Kidney (tissue), 14 donors: ENCODE results near the gene ARPP19. TPM values are rescaled to one million over a fixed set of nuclear protein-coding genes. Genes with fewer than 3 reads are reported as not detected.
"Not testable (repeated sequence)": the region's sequence is repeated elsewhere in the genome, so short reads cannot be mapped to it uniquely, and the experiment has no call there.

Experiments used
- DNase-seq, 5 donors: peaks; one replicate each; pipeline ENCODE4 v3.0.0-alpha.2; 2013 to 2020
- FAIRE-seq: peaks from 2 replicates; lab custom pipeline; 2012; peaks lifted over from hg19 to GRCh38; lab: Jason Lieb, UNC
- H3K27ac ChIP-seq, 2 donors: one replicate each; pipeline ENCODE4 v1.7.0; 2013; ENCODE audit warnings: low read depth in 2 of 2, low read length in 2 of 2, inconsistent platforms in 1 of 2
- H3K27me3 ChIP-seq: one replicate; pipeline ENCODE4 v1.7.1; 2013; ENCODE audit warnings: low read length, inconsistent platforms; ENCODE audit not compliant: control insufficient read depth, insufficient read depth
- H3K36me3 ChIP-seq, 3 donors: one replicate each; pipeline versions ENCODE4 v1.7.0 to v1.7.1; 2013; ENCODE audit warnings: low read length in 3 of 3, control low read depth in 1 of 3, inconsistent platforms in 1 of 3; ENCODE audit not compliant: insufficient read depth in 3 of 3, control insufficient read depth in 2 of 3
- H3K4me1 ChIP-seq, 3 donors: one replicate each; pipeline versions ENCODE4 v1.7.0 to v1.7.1; 2013; ENCODE audit warnings: low read length in 3 of 3, inconsistent platforms in 1 of 3, low read depth in 1 of 3; ENCODE audit not compliant: control insufficient read depth in 2 of 3, insufficient read depth in 2 of 3
- H3K4me3 ChIP-seq, 3 donors: one replicate each; pipeline versions ENCODE4 v1.7.0 to v1.8.1; 2013; ENCODE audit warnings: low read length in 3 of 3, control low read depth in 1 of 3, inconsistent platforms in 1 of 3
- H3K9ac ChIP-seq, 3 donors: one replicate each; pipeline versions ENCODE4 v1.7.0 to v1.7.1; 2013; ENCODE audit warnings: low read length in 3 of 3, control low read depth in 1 of 3, inconsistent platforms in 1 of 3
- H3K9me3 ChIP-seq, 3 donors: one replicate each; pipeline versions ENCODE4 v1.7.0 to v1.7.1; 2013; ENCODE audit warnings: low read length in 3 of 3, control low read depth in 1 of 3, inconsistent platforms in 1 of 3; ENCODE audit not compliant: control insufficient read depth in 2 of 3, insufficient read depth in 1 of 3
- intact Hi-C: fragments of 100-400 bp; cut with DNase I; formaldehyde crosslinking; loops from one replicate; pipeline ENCODE4 v1.11.1; 2022
- polyA plus RNA-seq: library from polyadenylated mRNA; stranded (reverse); fragments of 350-450 nt; fragmentation: Illumina TruSeq; extraction: RNeasy Lipid Tissue Mini Kit (QIAGEN cat#74804); gene quantifications from one replicate; pipeline ENCODE4 v1.2.3, GENCODE V29; 2014; ENCODE audit warnings: low read depth, low replicate concordance; ENCODE audit not compliant: insufficient read depth
- total RNA-seq: library from RNA; stranded (reverse); fragmentation: NEBNext Ultra II Directional; extraction: Animal tissue kit (Norgen Biotek cat#: 25700); gene quantifications from one replicate; pipeline ENCODE4 v1.2.1, GENCODE V29; 2021
- TF ChIP-seq, protein P1 (sequence below): IDR thresholded peaks from 3 replicates; pipeline ENCODE4 v1.5.1; 2012; ENCODE audit warnings: mild to moderate bottlenecking, moderate library complexity, borderline replicate concordance; ENCODE audit not compliant: insufficient read depth; ENCODE audit errors: extremely low read depth
- donor health status: control.
- donor health status: control.
- donor health status: control.
- donor health status: control.
- donor health status: control.
- donor health status: DM: yes; HTN: yes; CAD: no.
- donor health status: Normal renal cell carcinoma (clear cell type).

The ARPP19 gene
- total and polyA plus RNA-seq, 2 donors from 2014 or later, result 43.0 to 160 TPM

DNA sequence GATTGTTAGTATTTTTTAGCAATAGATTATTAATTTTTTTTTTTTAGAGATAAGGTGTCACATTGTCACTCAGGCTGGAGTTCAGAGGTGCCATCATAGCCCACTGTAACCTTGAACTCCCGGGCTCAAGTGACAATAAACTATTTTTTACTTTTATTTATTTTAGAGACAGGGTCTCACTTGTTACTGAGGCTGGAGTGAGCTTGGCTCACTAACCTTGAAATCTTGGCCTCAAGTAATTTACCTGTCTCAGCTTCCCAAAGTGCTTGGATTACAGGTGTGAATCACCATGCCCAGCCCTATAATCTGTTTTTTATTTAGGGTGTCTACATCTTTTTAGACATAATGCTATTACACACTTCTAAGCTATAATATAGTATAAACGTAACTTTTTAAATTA is 7.9 kb upstream of the ARPP19 start:
- H3K9ac ChIP-seq, result no peak overlapping the region
- no peaks in the 10 kb centered on the region for H3K36me3 ChIP-seq
- H3K9me3 ChIP-seq, result no peaks in the 10 kb centered on the region
- DNase-seq (no peak), FAIRE-seq (no peak)
- H3K27me3 ChIP-seq, result no peaks in the 10 kb centered on the region
- intact Hi-C loops, result no loop called here
- H3K4me1 ChIP-seq, result no peaks in the 10 kb centered on the region
- no peak overlapping the region for H3K4me3 ChIP-seq
- TF ChIP-seq, protein P1, sequence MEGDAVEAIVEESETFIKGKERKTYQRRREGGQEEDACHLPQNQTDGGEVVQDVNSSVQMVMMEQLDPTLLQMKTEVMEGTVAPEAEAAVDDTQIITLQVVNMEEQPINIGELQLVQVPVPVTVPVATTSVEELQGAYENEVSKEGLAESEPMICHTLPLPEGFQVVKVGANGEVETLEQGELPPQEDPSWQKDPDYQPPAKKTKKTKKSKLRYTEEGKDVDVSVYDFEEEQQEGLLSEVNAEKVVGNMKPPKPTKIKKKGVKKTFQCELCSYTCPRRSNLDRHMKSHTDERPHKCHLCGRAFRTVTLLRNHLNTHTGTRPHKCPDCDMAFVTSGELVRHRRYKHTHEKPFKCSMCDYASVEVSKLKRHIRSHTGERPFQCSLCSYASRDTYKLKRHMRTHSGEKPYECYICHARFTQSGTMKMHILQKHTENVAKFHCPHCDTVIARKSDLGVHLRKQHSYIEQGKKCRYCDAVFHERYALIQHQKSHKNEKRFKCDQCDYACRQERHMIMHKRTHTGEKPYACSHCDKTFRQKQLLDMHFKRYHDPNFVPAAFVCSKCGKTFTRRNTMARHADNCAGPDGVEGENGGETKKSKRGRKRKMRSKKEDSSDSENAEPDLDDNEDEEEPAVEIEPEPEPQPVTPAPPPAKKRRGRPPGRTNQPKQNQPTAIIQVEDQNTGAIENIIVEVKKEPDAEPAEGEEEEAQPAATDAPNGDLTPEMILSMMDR, result no peak
- H3K27ac ChIP-seq, result no peak overlapping the region

DNA sequence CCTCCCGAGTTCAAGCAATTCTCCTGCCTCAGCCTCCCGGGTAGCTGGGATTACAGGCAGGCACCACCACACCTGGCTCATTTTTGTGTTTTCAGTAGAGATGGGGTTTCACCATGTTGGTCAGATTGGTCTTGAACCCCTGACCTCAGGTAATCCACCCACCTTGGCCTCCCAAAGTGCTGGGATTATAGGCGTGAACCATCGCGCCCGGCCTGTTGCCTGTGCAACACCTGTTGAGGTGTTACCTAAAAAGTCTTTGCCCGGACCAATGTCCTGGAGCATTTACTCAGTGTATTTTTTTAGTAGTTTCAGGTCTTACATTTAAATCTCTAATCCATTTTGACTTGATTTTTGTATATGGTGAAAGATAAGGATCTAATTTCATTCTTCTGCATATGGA is 6.7 kb upstream of the ARPP19 start:
- intact Hi-C loops, FAIRE-seq, H3K9ac ChIP-seq: not testable (repeated sequence)

DNA sequence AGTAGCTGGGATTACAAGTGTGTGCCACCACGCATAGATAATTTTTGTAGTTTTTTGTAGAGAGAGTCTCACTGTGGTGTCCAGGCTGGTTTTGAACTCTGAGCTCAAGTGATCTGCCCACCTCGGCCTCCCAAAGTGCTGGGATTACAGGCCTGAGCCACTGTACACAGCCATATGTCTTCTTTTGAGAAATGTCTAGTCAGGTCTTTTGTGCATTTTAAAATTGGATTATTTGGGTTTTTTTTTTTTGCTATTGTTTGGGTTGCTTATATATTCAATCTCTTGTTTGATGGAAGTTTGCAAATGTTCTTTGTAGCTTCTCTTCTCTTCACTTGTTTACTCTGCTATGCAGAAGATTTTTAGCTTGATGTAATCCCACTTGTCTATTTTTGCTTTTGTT is 6.2 kb upstream of the ARPP19 start:
- DNase-seq (no peak), FAIRE-seq (no peak)
- no peaks in the 10 kb centered on the region for H3K36me3 ChIP-seq
- H3K9ac ChIP-seq, result no peak overlapping the region
- intact Hi-C loops, result no loop called here
- TF ChIP-seq, protein P1, result no peak
- H3K27me3 ChIP-seq, result no peaks in the 10 kb centered on the region
- H3K9me3 ChIP-seq, result no peaks in the 10 kb centered on the region
- H3K4me3 ChIP-seq, result no peak overlapping the region
- no peak overlapping the region for H3K27ac ChIP-seq
- no peaks in the 10 kb centered on the region for H3K4me1 ChIP-seq

More for the DNA sequence above, 6.7 kb upstream of the ARPP19 start:
- not testable (repeated sequence) for H3K9me3 ChIP-seq, H3K27me3 ChIP-seq, H3K27ac ChIP-seq, H3K4me1 ChIP-seq, H3K36me3 ChIP-seq, DNase-seq, H3K4me3 ChIP-seq

DNA sequence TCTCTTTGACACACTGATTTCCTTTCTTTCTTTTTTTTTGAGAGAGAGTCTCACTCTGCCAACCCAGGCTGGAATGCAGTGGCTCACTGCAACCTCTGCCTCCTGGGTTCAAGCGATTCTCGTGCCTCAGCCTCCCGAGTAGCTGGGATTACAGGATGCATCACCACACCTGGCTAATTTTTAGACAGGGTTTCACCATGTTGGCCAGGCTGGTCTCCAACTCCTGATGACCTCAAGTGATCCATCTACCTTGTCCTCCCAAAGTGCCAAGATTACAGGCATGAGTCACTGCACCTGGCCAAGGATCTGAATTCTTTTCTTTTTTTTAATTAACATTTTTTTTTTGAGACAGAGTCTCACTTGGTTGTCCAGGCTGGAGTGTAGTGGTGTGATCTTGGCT is 5.8 kb upstream of the ARPP19 start:
- intact Hi-C loops, DNase-seq, H3K4me3 ChIP-seq, H3K9me3 ChIP-seq, H3K27me3 ChIP-seq, H3K36me3 ChIP-seq, H3K27ac ChIP-seq, H3K4me1 ChIP-seq, H3K9ac ChIP-seq, FAIRE-seq: not testable (repeated sequence)
